CD14-positive monocyte (primary cell): ENCODE results near the gene KCNT1. TPM values are rescaled to one million over a fixed set of nuclear protein-coding genes. Genes with fewer than 3 reads are reported as not detected.

ENCODE experiments used
- DNase-seq, 3 donors: peaks; one replicate each; pipeline ENCODE4 v3.0.0-alpha.2; 2011 to 2022
- H2AFZ ChIP-seq: 2 replicates; pipeline ENCODE4 v1.6.0; 2012; ENCODE audit warnings: mild to moderate bottlenecking, low read depth, low read length, inconsistent platforms; ENCODE audit not compliant: insufficient read depth, poor library complexity, severe bottlenecking
- H3K27ac ChIP-seq, 2 donors: 1 replicate in 1 of 2; 2 replicates in 1 of 2; pipeline ENCODE4 v1.5.1; 2012 to 2013; ENCODE audit warnings: low read length in 2 of 2, control low read depth in 1 of 2, inconsistent platforms in 1 of 2, low read depth in 1 of 2, mild to moderate bottlenecking in 1 of 2
- H3K27me3 ChIP-seq, 2 donors: one replicate each; pipeline versions ENCODE4 v1.6.0 to v1.6.1; 2011 to 2013; ENCODE audit warnings: low read length in 2 of 2; ENCODE audit not compliant: control insufficient read depth in 2 of 2, insufficient read depth in 2 of 2
- H3K36me3 ChIP-seq, 2 donors: replicated peaks in 1 of 2; 1 replicate in 1 of 2; 2 replicates in 1 of 2; pipeline versions ENCODE4 v1.5.1 to v1.6.1; 2012 to 2013; ENCODE audit warnings: low read length in 2 of 2, control low read depth in 1 of 2, inconsistent platforms in 1 of 2, mild to moderate bottlenecking in 1 of 2; ENCODE audit not compliant: insufficient read depth in 2 of 2, control insufficient read depth in 1 of 2
- H3K4me1 ChIP-seq, 2 donors: 1 replicate in 1 of 2; 2 replicates in 1 of 2; pipeline versions ENCODE4 v1.5.1 to v1.6.1; 2012 to 2013; ENCODE audit warnings: low read length in 2 of 2, control low read depth in 1 of 2, inconsistent platforms in 1 of 2, mild to moderate bottlenecking in 1 of 2, moderate library complexity in 1 of 2; ENCODE audit not compliant: insufficient read depth in 2 of 2, control insufficient read depth in 1 of 2
- H3K4me2 ChIP-seq: replicated peaks from 2 replicates; pipeline ENCODE3; 2012; ENCODE audit warnings: low read length, moderate library complexity, mild to moderate bottlenecking; ENCODE audit not compliant: poor library complexity, severe bottlenecking; ENCODE audit errors: extremely low read depth
- H3K4me3 ChIP-seq, 3 experiments: fragments of 200-600 bp in 1 of 3; sonication (generic) in 1 of 3; replicated peaks in 1 of 3; 1 replicate in 2 of 3; 2 replicates in 1 of 3; pipeline ENCODE4 v1.5.1; 2011 to 2013; ENCODE audit warnings: low read length in 3 of 3, mild to moderate bottlenecking in 3 of 3, control low read depth in 2 of 3, low read depth in 2 of 3, inconsistent platforms in 1 of 3, moderate library complexity in 1 of 3
- H3K79me2 ChIP-seq: 2 replicates; pipeline ENCODE4 v1.6.0; 2012; ENCODE audit warnings: mild to moderate bottlenecking, control low read depth, inconsistent platforms, low read length, moderate library complexity; ENCODE audit not compliant: insufficient read depth
- H3K9ac ChIP-seq: 2 replicates; pipeline ENCODE4 v1.6.0; 2017; ENCODE audit warnings: low read length, mild to moderate bottlenecking; ENCODE audit not compliant: insufficient read depth, poor library complexity, severe bottlenecking
- H3K9me3 ChIP-seq, 2 donors: replicated peaks in 1 of 2; 1 replicate in 1 of 2; 2 replicates in 1 of 2; pipeline versions ENCODE4 v1.5.1 to v1.6.1; 2012 to 2013; ENCODE audit warnings: low read length in 2 of 2, control low read depth in 1 of 2; ENCODE audit not compliant: control insufficient read depth in 1 of 2, insufficient read depth in 1 of 2
- H4K20me1 ChIP-seq: 2 replicates; pipeline ENCODE4 v1.6.0; 2012; ENCODE audit warnings: mild to moderate bottlenecking, low read length, control low read depth, moderate library complexity; ENCODE audit not compliant: insufficient read depth
- H3K27ac Mint-ChIP-seq, 7 donors: one replicate each; pipeline ENCODE4 v1.8.0; 2020; ENCODE audit warnings: mild to moderate bottlenecking in 7 of 7, mixed read lengths in 7 of 7, moderate library complexity in 6 of 7, inconsistent platforms in 2 of 7
- H3K27me3 Mint-ChIP-seq, 3 donors: one replicate each; pipeline ENCODE4 v1.8.0; 2021 to 2022; ENCODE audit warnings: low read depth in 3 of 3, mild to moderate bottlenecking in 3 of 3, mixed read lengths in 3 of 3, moderate library complexity in 3 of 3, inconsistent platforms in 1 of 3
- H3K36me3 Mint-ChIP-seq, 2 donors: one replicate each; pipeline ENCODE4 v1.8.0; 2020; ENCODE audit warnings: mixed read lengths in 2 of 2, inconsistent platforms in 1 of 2, mild to moderate bottlenecking in 1 of 2
- H3K4me1 Mint-ChIP-seq: one replicate; pipeline ENCODE4 v1.8.0; 2020; ENCODE audit warnings: mild to moderate bottlenecking, mixed read lengths
- H3K4me3 Mint-ChIP-seq, 2 donors: one replicate each; pipeline ENCODE4 v1.8.0; 2020; ENCODE audit warnings: mild to moderate bottlenecking in 2 of 2, mixed read lengths in 2 of 2, moderate library complexity in 1 of 2
- H3K9me3 Mint-ChIP-seq, 7 donors: one replicate each; pipeline ENCODE4 v1.8.0; 2020 to 2022; ENCODE audit warnings: mixed read lengths in 7 of 7, mild to moderate bottlenecking in 6 of 7, moderate library complexity in 6 of 7, inconsistent platforms in 2 of 7
- CTCF ChIP-seq: fragments of 200-600 bp; IDR thresholded peaks from one replicate; pipeline ENCODE4 v1.8.0; 2022; ENCODE audit warnings: antibody characterized with exemption, mild to moderate bottlenecking
- WGBS: methylation state at CpG from one replicate; pipeline ENCODE4 v1.1.5; 2013; ENCODE audit warnings: missing lambda C conversion rate; ENCODE audit not compliant: insufficient coverage; 5-methylcytosine and 5-hydroxymethylcytosine counted together
- intact Hi-C, 2 donors: fragments of 100-400 bp; cut with micrococcal nuclease; formaldehyde crosslinking; loops; one replicate each; pipeline versions ENCODE4 v1.15.0 to v1.15.1; 2023
- polyA plus RNA-seq, 3 donors: library from polyadenylated mRNA; depleted of rRNA in 1 of 3; unstranded in 2 of 3; stranded (reverse) in 1 of 3; fragments of 300-500 nt in 2 of 3; fragments of >200 nt in 1 of 3; fragmentation: Illumina TruSeq in 2 of 3; gene quantifications; 1 replicate in 2 of 3; 2 replicates in 1 of 3; pipeline ENCODE4 v1.2.3, GENCODE V29; 2012 to 2021

Gene KCNT1
- polyA plus RNA-seq, 3 donors = not detected

GRCh38 chr9:135819905-135820304, 117.9 kb downstream of the KCNT1 start:
- Histone ChIP-seq H4K20me1 (no peaks in the 10 kb centered on the region), H3K9me3 (no peaks in the 10 kb centered on the region), H2AFZ (no peak overlapping the region), H3K27ac (no peak overlapping the region), H3K4me1 (no peaks in the 10 kb centered on the region), H3K4me3 (no peak overlapping the region), H3K9ac (no peak overlapping the region), H3K27me3 (no peaks in the 10 kb centered on the region), H3K79me2 (no peaks in the 10 kb centered on the region), H3K36me3 (peaks cover 93 to 98% of the 10 kb centered on the region in 2 donors), H3K4me2 (no peak overlapping the region)
- intact Hi-C loops = no loop called here
- Mint-ChIP-seq H3K9me3 (peaks cover 0 to 2% (median 0%) of the 10 kb centered on the region in 7 donors), H3K4me1 (no peaks in the 10 kb centered on the region), H3K4me3 (no peak overlapping the region), H3K36me3 (peaks cover 94 to 100% of the 10 kb centered on the region in 2 donors), H3K27me3 (no peaks in the 10 kb centered on the region), H3K27ac (no peak overlapping the region)
- DNase-seq = peak in 1 of 3 donors; percentile 1
- no peak for TF ChIP-seq CTCF
- 100% methylated on average over 10 of the region's 13 CpGs for WGBS

DNA sequence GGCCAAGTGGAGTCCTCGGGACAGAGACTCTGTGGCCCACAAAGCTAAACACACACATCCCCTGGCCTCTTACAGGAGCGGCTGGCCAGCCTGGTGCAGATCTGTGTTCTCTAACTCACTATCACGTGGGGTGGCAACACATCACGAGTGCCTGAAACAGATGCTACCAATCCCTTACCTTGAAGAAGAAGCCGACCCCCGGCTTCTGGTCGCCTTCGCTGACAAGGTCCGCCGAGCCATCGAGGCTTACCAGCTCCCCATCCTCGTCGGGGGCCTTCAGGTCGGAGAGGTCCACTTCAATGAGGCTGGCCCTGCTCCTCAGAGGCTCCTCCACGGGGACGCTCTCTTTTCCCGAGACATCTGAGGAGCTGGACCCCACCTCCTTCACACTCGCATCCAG, 118.7 kb downstream of the KCNT1 start:
- H3K27ac Mint-ChIP-seq = no peak overlapping the region
- H3K36me3 Mint-ChIP-seq = peaks cover 94 to 100% of the 10 kb centered on the region in 2 donors
- Histone ChIP-seq H3K79me2 (no peaks in the 10 kb centered on the region), H3K9ac (no peak overlapping the region), H3K36me3 (peaks cover 91 to 100% of the 10 kb centered on the region in 2 donors), H3K27ac (no peak overlapping the region), H3K4me3 (no peak overlapping the region), H3K9me3 (no peaks in the 10 kb centered on the region), H2AFZ (no peak overlapping the region), H3K4me2 (no peak overlapping the region), H3K4me1 (no peaks in the 10 kb centered on the region), H3K27me3 (no peaks in the 10 kb centered on the region), H4K20me1 (no peaks in the 10 kb centered on the region)
- WGBS = 98% methylated on average over 14 of the region's 18 CpGs
- H3K4me3 Mint-ChIP-seq = no peak overlapping the region
- no peaks in the 10 kb centered on the region for H3K4me1 Mint-ChIP-seq
- intact Hi-C loops = no loop called here
- no peak for DNase-seq
- H3K27me3 Mint-ChIP-seq = no peaks in the 10 kb centered on the region
- H3K9me3 Mint-ChIP-seq = peaks cover 0 to 2% (median 0%) of the 10 kb centered on the region in 7 donors
- no peak for TF ChIP-seq CTCF
